ENCODE results near the gene KCTD1. TPM values are rescaled to one million over a fixed set of nuclear protein-coding genes. Genes with fewer than 3 reads are reported as not detected.

The KCTD1 gene
- total and polyA plus RNA-seq, 8 donors, result 12.1 to 21.7 (median 16.8) TPM

- H3K27ac ChIP-seq, result peak overlapping the region; percentile 40 to 76
- intact Hi-C loops (cut with DNase I), result loop anchor here in 1 of 2 donors (10.0 kb wide), 1 partner anchor 105 kb away; no protein-coding TSS in a partner anchor
- ATAC-seq, result peak; percentile 83
- no peaks in the 10 kb centered on the region for H3K36me3 ChIP-seq
- H3K27me3 ChIP-seq, result peaks cover 31 to 77% of the 10 kb centered on the region in 2 donors
- no peaks in the 10 kb centered on the region for H3K9me3 ChIP-seq
- peak; percentile 51 to 88 (median 68) for DNase-seq
- peaks cover 17 to 41% of the 10 kb centered on the region in 2 donors for H3K4me1 ChIP-seq
- TF ChIP-seq CTCF (IDR thresholded peaks at IDR 0.05), result no peak
- peak overlapping the region; percentile 60 to 67 for H3K4me3 ChIP-seq
These were observed 1.1 kb upstream of the KCTD1 start for GRCh38 chr18:26549263-26550094.

GRCh38 chr18:26547646-26548414 is 523 bp downstream of the KCTD1 start:
- peak; percentile 12 to 15 for TF ChIP-seq CTCF (IDR thresholded peaks at IDR 0.05)
- Histone ChIP-seq H3K36me3 (no peaks in the 10 kb centered on the region), H3K9me3 (no peaks in the 10 kb centered on the region), H3K27me3 (peaks cover 29 to 61% of the 10 kb centered on the region in 2 donors), H3K4me3 (peak overlapping the region; percentile 60 to 67), H3K4me1 (peaks cover 17 to 46% of the 10 kb centered on the region in 2 donors), H3K27ac (peak overlapping the region in 1 of 2 donors; percentile 76)
- ATAC-seq, result peak; percentile 49
- intact Hi-C loops (cut with DNase I), result loop anchor here in 1 of 2 donors (10.0 kb wide), 1 partner anchor 107 kb away; no protein-coding TSS in a partner anchor
- DNase-seq, result peak; percentile 74 to 86 (median 81)

- Histone ChIP-seq H3K4me1 (peaks cover 17 to 46% of the 10 kb centered on the region in 2 donors), H3K27ac (no peak overlapping the region), H3K36me3 (no peaks in the 10 kb centered on the region), H3K9me3 (no peaks in the 10 kb centered on the region), H3K27me3 (peaks cover 22 to 53% of the 10 kb centered on the region in 2 donors), H3K4me3 (peak overlapping the region; percentile 60 to 67)
- no peak for TF ChIP-seq CTCF (IDR thresholded peaks at IDR 0.05)
- intact Hi-C loops (cut with DNase I), result loop anchor here in 1 of 2 donors (10.0 kb wide), 1 partner anchor 108 kb away; no protein-coding TSS in a partner anchor
- ATAC-seq (no peak), DNase-seq (peak in 3 of 4 donors; percentile 30 to 79 (median 32))
These were observed 1.3 kb downstream of the KCTD1 start for GRCh38 chr18:26546875-26547645.

GRCh38 chr18:26546170-26546874 is 2.0 kb downstream of the KCTD1 start:
- TF ChIP-seq CTCF (IDR thresholded peaks at IDR 0.05), result no peak
- Histone ChIP-seq H3K4me1 (peaks cover 17 to 46% of the 10 kb centered on the region in 2 donors), H3K4me3 (no peak overlapping the region), H3K27me3 (peaks cover 15 to 46% of the 10 kb centered on the region in 2 donors), H3K9me3 (no peaks in the 10 kb centered on the region), H3K36me3 (no peaks in the 10 kb centered on the region), H3K27ac (no peak overlapping the region)
- intact Hi-C loops (cut with DNase I), result loop anchor here in 1 of 2 donors (10.0 kb wide), 1 partner anchor 108 kb away; no protein-coding TSS in a partner anchor
- no peak for DNase-seq
- ATAC-seq, result no peak

Measured in left lung (tissue), 10 donors.